ENCODE results near the gene QSOX1. TPM values are rescaled to one million over a fixed set of nuclear protein-coding genes. Genes with fewer than 3 reads are reported as not detected.

Gene QSOX1
- total and polyA plus RNA-seq, 8 donors: 67.5 to 143 (median 112) TPM

DNA sequence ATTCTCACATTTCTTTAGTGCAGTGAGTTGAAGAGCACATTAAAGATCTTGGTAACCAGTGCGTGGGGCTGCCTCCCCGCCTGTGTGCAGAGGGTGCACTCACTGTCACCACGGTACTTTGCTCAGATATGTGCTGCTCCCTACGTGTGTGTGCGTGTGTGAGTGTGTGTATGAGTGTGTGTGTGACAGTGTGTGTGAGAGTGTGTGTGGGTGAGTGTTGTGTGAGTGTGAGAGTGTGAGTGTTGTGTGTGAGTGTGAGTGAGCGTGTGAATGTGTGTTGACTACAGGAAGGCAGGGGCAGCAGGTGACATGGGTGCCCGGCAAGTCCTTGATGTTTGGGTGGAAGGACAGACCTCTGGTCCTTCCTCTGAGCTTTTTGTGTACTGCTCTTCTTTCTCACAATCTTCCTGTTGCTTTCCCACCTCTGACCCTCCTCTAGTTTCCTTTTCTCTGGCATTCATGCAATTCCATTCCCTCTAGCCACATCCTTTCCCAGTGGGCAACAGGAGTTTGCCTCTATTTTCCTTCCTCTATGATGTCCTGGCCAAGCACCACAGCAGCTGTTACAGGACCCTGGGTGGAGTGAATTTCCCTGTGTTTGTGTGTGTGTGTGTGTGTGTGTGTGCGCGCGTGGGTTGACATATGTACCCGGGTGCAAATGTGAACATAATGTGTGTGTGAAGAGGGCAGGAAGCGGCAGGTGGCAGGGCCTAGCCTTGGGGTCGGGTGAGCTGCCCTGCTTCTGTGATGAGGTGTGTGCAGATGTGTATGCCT, 95.2 kb downstream of the QSOX1 start:
- whole genome bisulfite sequencing, 2 donors: 84 to 86% methylated on average over 13 of the region's 13 CpGs
- no peak overlapping the region for H3K27ac ChIP-seq
- ATAC-seq (no peak), DNase-seq (peak in 1 of 6 donors; percentile 36), FAIRE-seq (no peak)
- no peak overlapping the region for H3K4me3 ChIP-seq
- H3K9me3 ChIP-seq: no peaks in the 10 kb centered on the region
- H3K4me1 ChIP-seq: peaks cover 0 to 8% (median 6%) of the 10 kb centered on the region in 3 donors
- TF ChIP-seq, protein P1, sequence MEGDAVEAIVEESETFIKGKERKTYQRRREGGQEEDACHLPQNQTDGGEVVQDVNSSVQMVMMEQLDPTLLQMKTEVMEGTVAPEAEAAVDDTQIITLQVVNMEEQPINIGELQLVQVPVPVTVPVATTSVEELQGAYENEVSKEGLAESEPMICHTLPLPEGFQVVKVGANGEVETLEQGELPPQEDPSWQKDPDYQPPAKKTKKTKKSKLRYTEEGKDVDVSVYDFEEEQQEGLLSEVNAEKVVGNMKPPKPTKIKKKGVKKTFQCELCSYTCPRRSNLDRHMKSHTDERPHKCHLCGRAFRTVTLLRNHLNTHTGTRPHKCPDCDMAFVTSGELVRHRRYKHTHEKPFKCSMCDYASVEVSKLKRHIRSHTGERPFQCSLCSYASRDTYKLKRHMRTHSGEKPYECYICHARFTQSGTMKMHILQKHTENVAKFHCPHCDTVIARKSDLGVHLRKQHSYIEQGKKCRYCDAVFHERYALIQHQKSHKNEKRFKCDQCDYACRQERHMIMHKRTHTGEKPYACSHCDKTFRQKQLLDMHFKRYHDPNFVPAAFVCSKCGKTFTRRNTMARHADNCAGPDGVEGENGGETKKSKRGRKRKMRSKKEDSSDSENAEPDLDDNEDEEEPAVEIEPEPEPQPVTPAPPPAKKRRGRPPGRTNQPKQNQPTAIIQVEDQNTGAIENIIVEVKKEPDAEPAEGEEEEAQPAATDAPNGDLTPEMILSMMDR (IDR thresholded peaks at IDR 0.05): no peak
- intact Hi-C loops (cut with DNase I): loop anchor here in 1 of 3 donors (5.0 to 10.0 kb wide), 2 partner anchors 165 to 232 kb away; no protein-coding TSS in a partner anchor
- H3K36me3 ChIP-seq: no peaks in the 10 kb centered on the region
- no peaks in the 10 kb centered on the region for H3K27me3 ChIP-seq

DNA sequence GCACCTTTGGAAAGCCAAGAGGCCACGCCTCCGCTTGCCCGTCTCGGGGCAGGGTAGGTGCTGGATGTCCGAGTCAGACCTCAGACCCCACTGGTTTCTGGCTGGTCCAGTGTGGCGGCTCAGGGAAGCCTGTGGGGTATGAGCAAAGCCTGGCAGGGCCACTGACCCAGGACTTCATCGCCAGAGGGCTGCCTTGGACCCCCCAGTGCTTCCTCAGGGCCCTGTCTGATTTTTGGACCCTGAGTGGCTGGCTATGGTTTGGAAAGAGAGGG, 95.8 kb downstream of the QSOX1 start:
- 90 to 95% methylated on average over 7 of the region's 7 CpGs for WGBS, 2 donors
- H3K27ac ChIP-seq: no peak overlapping the region
- intact Hi-C loops (cut with DNase I): loop anchor here in 1 of 3 donors (5.0 to 10.0 kb wide), 2 partner anchors 164 to 232 kb away; no protein-coding TSS in a partner anchor
- H3K4me3 ChIP-seq: no peak overlapping the region
- FAIRE-seq (no peak), ATAC-seq (no peak), DNase-seq (peak in 1 of 6 donors; percentile 52)
- H3K36me3 ChIP-seq: no peaks in the 10 kb centered on the region
- no peaks in the 10 kb centered on the region for H3K27me3 ChIP-seq
- no peaks in the 10 kb centered on the region for H3K9me3 ChIP-seq
- peaks cover 0 to 8% (median 6%) of the 10 kb centered on the region in 3 donors for H3K4me1 ChIP-seq
- TF ChIP-seq, protein P1 (IDR thresholded peaks at IDR 0.05): no peak

DNA sequence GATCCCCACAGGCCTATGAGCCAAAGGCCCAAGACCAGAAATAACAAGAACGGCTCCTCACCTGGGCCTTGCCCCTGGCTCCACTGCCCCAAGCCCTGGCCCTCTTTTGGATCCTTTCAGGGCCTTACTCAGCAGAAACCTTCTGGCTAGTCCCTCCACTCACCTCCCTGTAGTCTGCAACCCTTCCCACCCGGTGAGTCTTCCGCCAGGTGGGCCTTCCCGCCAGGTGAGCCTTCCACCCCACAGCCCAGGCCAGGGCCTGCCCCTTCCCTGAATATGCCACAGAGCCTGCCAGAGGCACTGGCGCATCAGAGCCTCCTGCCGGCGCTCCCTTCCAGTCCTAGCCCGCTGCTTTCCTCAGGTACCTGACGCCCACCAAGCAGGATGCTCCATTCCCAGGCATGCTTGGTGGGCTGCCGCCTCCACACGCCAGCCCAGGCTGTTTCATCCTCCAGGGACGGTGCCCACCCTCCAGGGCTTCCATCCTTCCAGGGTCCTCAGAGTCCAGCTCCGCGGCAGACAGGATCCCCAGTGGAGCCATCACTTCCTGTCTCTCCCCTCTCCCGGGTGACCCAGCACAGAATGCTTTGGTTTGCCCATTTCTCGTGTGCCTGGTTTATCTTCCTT, 96.3 kb downstream of the QSOX1 start:
- no peaks in the 10 kb centered on the region for H3K36me3 ChIP-seq
- WGBS, 2 donors: 76 to 80% methylated on average over 16 of the region's 16 CpGs
- H3K27ac ChIP-seq: no peak overlapping the region
- TF ChIP-seq, protein P1 (IDR thresholded peaks at IDR 0.05): no peak
- no peak for ATAC-seq
- intact Hi-C loops (cut with DNase I): loop anchor here in 1 of 3 donors (5.0 to 10.0 kb wide), 2 partner anchors 164 to 231 kb away; no protein-coding TSS in a partner anchor
- DNase-seq: peak in 2 of 6 donors; percentile 49 to 53
- no peak for FAIRE-seq
- H3K4me3 ChIP-seq: no peak overlapping the region
- no peaks in the 10 kb centered on the region for H3K9me3 ChIP-seq
- H3K27me3 ChIP-seq: no peaks in the 10 kb centered on the region
- peaks cover 0 to 8% (median 6%) of the 10 kb centered on the region in 3 donors for H3K4me1 ChIP-seq

GRCh38 chr1:180251526-180252305, 97.0 kb downstream of the QSOX1 start:
- H3K4me1 ChIP-seq: peaks cover 0 to 8% (median 6%) of the 10 kb centered on the region in 3 donors
- no peak overlapping the region for H3K27ac ChIP-seq
- 78 to 85% methylated on average over 9 of the region's 9 CpGs for WGBS, 2 donors
- ATAC-seq (no peak), DNase-seq (peak in 1 of 6 donors; percentile 41), FAIRE-seq (no peak)
- intact Hi-C loops (cut with DNase I): loop anchor here in 1 of 3 donors (5.0 to 10.0 kb wide), 2 partner anchors 163 to 231 kb away; no protein-coding TSS in a partner anchor
- H3K36me3 ChIP-seq: no peaks in the 10 kb centered on the region
- no peaks in the 10 kb centered on the region for H3K27me3 ChIP-seq
- H3K4me3 ChIP-seq: no peak overlapping the region
- H3K9me3 ChIP-seq: no peaks in the 10 kb centered on the region
- TF ChIP-seq, protein P1 (IDR thresholded peaks at IDR 0.05): no peak

Data from pancreas (tissue), 10 donors.